OCI-LY7 (cell line): ENCODE results near the gene SPIN4. TPM values are rescaled to one million over a fixed set of nuclear protein-coding genes. Genes with fewer than 3 reads are reported as not detected.
"Not testable (repeated sequence)": the region's sequence is repeated elsewhere in the genome, so short reads cannot be mapped to it uniquely, and the experiment has no call there.

Experiments used
- BruUV-seq: library from RNA; stranded (reverse); fragments of 400-500 nt; replicated peaks from 2 replicates; lab custom pipeline; 2021; lab: Mats Ljungman, UMichigan
- CTCF ChIA-PET: fragments of 300-600 bp; sonication (Branson Sonifier 250); formaldehyde crosslinking; loops from one replicate; lab custom pipeline; 2022; ENCODE audit warnings: antibody characterized with exemption; ENCODE audit not compliant: unreplicated experiment; lab: Charles Lee
- POLR2A ChIA-PET: fragments of 300-600 bp; sonication (Branson Sonifier 250); formaldehyde crosslinking; loops from one replicate; lab custom pipeline; 2022; ENCODE audit warnings: antibody characterized with exemption; lab: Charles Lee
- DNase-seq: peaks from one replicate; pipeline ENCODE4 v3.0.0-alpha.2; 2015; ENCODE audit warnings: low spot score
- H2AFZ ChIP-seq: fragments of 200-600 bp; sonication (generic), shearing (Covaris generic); 2 replicates; pipeline ENCODE4 v1.6.1; 2014; ENCODE audit warnings: mild to moderate bottlenecking, antibody characterized with exemption, low read length, moderate library complexity
- H3K27ac ChIP-seq: fragments of 200-600 bp; sonication (generic); 2 replicates; pipeline ENCODE4 v1.5.1; 2014; ENCODE audit warnings: mixed run types, low read depth, mild to moderate bottlenecking, moderate library complexity, low read length, inconsistent platforms; ENCODE audit not compliant: poor library complexity, severe bottlenecking
- H3K36me3 ChIP-seq: fragments of 200-600 bp; sonication (generic); 2 replicates; pipeline ENCODE4 v1.6.1; 2014; ENCODE audit warnings: mild to moderate bottlenecking, antibody characterized with exemption, low read length, moderate library complexity, mixed read lengths; ENCODE audit not compliant: insufficient read depth
- H3K4me1 ChIP-seq: fragments of 200-600 bp; sonication (generic); 2 replicates; pipeline ENCODE4 v1.5.1; 2014; ENCODE audit warnings: mild to moderate bottlenecking, low read length; ENCODE audit not compliant: insufficient read depth, poor library complexity, severe bottlenecking
- H3K4me2 ChIP-seq: fragments of 200-600 bp; sonication (generic); 2 replicates; pipeline ENCODE4 v1.6.1; 2014; ENCODE audit warnings: mild to moderate bottlenecking, low read length
- H3K4me3 ChIP-seq: fragments of 200-600 bp; sonication (generic); 2 replicates; pipeline ENCODE4 v1.5.1; 2014; ENCODE audit warnings: mild to moderate bottlenecking, low read depth, low read length; ENCODE audit not compliant: poor library complexity, severe bottlenecking
- H3K79me2 ChIP-seq: fragments of 200-600 bp; sonication (generic); 2 replicates; pipeline ENCODE4 v1.6.1; 2016; ENCODE audit warnings: low read depth, mild to moderate bottlenecking, low read length, moderate library complexity, mixed read lengths; ENCODE audit not compliant: insufficient read depth
- H3K9me2 ChIP-seq: fragments of 200-600 bp; sonication (generic); 2 replicates; pipeline ENCODE4 v1.6.1; 2016; ENCODE audit warnings: mild to moderate bottlenecking, low read length, mixed read lengths; ENCODE audit not compliant: insufficient read depth
- H3K9me3 ChIP-seq: fragments of 200-600 bp; sonication (generic); 2 replicates; pipeline ENCODE4 v1.6.1; 2014; ENCODE audit warnings: mild to moderate bottlenecking, mixed run types, low read length, mixed read lengths
- H4K20me1 ChIP-seq: fragments of 200-600 bp; sonication (generic); 2 replicates; pipeline ENCODE4 v1.6.1; 2014; ENCODE audit warnings: mild to moderate bottlenecking, antibody characterized with exemption, low read length, moderate library complexity, mixed read lengths; ENCODE audit not compliant: insufficient read depth
- EZH2phosphoT487 ChIP-seq: fragments of 200-600 bp; sonication (generic); IDR thresholded peaks from 2 replicates; pipeline ENCODE4 v1.6.1; 2018; ENCODE audit warnings: low read depth, borderline replicate concordance, mild to moderate bottlenecking, mixed run types, antibody characterized with exemption, low read length, moderate library complexity, mixed read lengths
- intact Hi-C: fragments of 100-400 bp; cut with micrococcal nuclease; formaldehyde crosslinking; loops from one replicate; pipeline ENCODE4 v1.10.0; 2022; ENCODE audit not compliant: unreplicated experiment
- total RNA-seq, 2 experiments: library from RNA; depleted of rRNA in 1 of 2; stranded (reverse); fragments of >200 nt in 1 of 2; shearing (Covaris generic) in 1 of 2; gene quantifications; 2 replicates each; pipeline ENCODE4 v1.2.3, GENCODE V29; 2014 to 2022
- TF ChIP-seq, protein P1 (sequence below): fragments of 200-600 bp; sonication (generic); conservative IDR thresholded peaks from 2 replicates; pipeline ENCODE4 v1.5.1; 2014; ENCODE audit warnings: mild to moderate bottlenecking, antibody characterized with exemption, low read length, moderate library complexity, mixed read lengths

Gene SPIN4
- total RNA-seq, 2 experiments from 2014 or later: 9.6 to 17.2 TPM

DNA sequence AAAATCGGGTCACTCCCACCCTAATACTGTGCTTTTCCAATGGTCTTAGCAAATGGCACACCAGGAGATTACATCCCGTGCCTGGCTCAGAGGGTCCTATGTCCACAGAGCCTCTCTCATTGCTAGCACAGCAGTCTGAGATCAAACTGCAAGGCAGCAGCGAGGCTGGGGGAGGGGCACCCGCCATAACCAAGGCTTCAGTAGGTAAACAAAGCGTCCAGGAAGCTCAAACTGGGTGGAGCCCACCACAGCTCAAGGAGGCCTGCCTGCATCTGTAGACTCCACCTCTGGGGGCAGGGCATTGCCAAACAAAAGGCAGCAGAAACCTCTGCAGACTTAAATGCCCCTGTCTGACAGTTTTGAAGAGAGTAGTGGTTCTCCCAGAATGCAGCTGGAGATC lies 16.6 kb upstream of the SPIN4 start:
- not testable (repeated sequence) for H3K4me3 ChIP-seq, BruUV-seq, H3K4me1 ChIP-seq

DNA sequence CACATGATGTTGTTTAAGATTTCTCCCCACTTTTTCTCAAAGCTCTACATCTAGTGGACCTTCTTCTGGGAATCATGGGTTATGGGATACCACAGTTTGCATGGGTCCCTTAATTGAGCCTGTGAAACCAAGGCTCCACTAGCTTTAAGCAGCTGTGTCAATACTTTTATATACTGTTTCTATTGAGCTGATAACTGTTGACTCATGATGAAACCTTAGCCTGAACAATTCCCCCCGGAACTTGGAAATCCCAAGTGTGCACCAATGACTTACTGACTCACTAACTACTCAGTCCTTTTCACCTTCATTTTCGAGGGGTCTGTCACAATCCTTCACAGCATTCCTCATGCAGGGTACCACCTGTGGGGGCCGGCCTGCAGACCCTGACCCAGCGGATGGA lies 12.7 kb upstream of the SPIN4 start:
- H3K4me1 ChIP-seq: no peaks in the 10 kb centered on the region
- no peak overlapping the region for H2AFZ ChIP-seq
- H3K4me2 ChIP-seq: no peak overlapping the region
- H3K9me3 ChIP-seq: 0 out of 2 replicates have a peak, but pooled peaks cover 3% of the 10 kb centered on the region
- no peaks in the 10 kb centered on the region for H4K20me1 ChIP-seq
- no peak for DNase-seq
- H3K36me3 ChIP-seq: no peaks in the 10 kb centered on the region
- H3K9me2 ChIP-seq: no peaks in the 10 kb centered on the region
- TF ChIP-seq, protein P1, sequence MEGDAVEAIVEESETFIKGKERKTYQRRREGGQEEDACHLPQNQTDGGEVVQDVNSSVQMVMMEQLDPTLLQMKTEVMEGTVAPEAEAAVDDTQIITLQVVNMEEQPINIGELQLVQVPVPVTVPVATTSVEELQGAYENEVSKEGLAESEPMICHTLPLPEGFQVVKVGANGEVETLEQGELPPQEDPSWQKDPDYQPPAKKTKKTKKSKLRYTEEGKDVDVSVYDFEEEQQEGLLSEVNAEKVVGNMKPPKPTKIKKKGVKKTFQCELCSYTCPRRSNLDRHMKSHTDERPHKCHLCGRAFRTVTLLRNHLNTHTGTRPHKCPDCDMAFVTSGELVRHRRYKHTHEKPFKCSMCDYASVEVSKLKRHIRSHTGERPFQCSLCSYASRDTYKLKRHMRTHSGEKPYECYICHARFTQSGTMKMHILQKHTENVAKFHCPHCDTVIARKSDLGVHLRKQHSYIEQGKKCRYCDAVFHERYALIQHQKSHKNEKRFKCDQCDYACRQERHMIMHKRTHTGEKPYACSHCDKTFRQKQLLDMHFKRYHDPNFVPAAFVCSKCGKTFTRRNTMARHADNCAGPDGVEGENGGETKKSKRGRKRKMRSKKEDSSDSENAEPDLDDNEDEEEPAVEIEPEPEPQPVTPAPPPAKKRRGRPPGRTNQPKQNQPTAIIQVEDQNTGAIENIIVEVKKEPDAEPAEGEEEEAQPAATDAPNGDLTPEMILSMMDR: no peak
- TF ChIP-seq EZH2phosphoT487: no peak
- CTCF ChIA-PET: no interaction called here
- H3K79me2 ChIP-seq: no peaks in the 10 kb centered on the region
- POLR2A ChIA-PET: no interaction called here
- no TSS peak for BruUV-seq
- no peak overlapping the region for H3K4me3 ChIP-seq
- H3K27ac ChIP-seq: no peak overlapping the region
- intact Hi-C loops: no loop called here

More for the DNA sequence above, 16.6 kb upstream of the SPIN4 start:
- H3K79me2 ChIP-seq, H3K9me3 ChIP-seq, CTCF ChIA-PET, POLR2A ChIA-PET, H3K9me2 ChIP-seq, intact Hi-C loops, H3K36me3 ChIP-seq, H3K4me2 ChIP-seq, DNase-seq, H4K20me1 ChIP-seq, H2AFZ ChIP-seq, H3K27ac ChIP-seq: not testable (repeated sequence)

DNA sequence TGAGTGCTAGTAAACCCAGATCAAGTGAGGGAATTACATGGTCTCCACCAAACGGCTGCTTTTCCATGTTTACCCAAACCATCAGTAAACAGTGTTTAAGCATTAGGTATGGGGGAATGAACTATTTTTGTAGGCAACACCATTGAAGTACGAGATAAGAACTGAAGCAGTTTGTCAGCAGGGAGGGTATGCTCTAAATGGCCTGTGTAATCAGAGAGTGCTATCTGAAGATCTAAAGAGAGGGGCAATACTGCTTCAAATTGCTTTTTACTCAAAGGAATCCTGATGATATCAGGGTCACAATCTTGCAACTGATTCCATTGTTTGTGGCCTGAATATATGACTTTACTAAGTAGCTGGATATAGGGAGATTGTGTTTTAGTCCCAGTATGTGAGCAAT lies 10.4 kb upstream of the SPIN4 start:
- Histone ChIP-seq H3K36me3 (no peaks in the 10 kb centered on the region), H3K4me3 (no peak overlapping the region), H3K9me3 (0 out of 2 replicates have a peak, but pooled peaks cover 3% of the 10 kb centered on the region), H3K4me2 (no peak overlapping the region), H3K4me1 (no peaks in the 10 kb centered on the region), H2AFZ (no peak overlapping the region), H3K27ac (no peak overlapping the region), H4K20me1 (no peaks in the 10 kb centered on the region), H3K9me2 (no peaks in the 10 kb centered on the region), H3K79me2 (no peaks in the 10 kb centered on the region)
- no peak for DNase-seq
- ChIA-PET CTCF (no interaction called here), POLR2A (no interaction called here)
- no TSS peak for BruUV-seq
- TF ChIP-seq, protein P1: no peak
- TF ChIP-seq EZH2phosphoT487: no peak
- intact Hi-C loops: no loop called here
